ENCODE results near the gene SHH. TPM values are rescaled to one million over a fixed set of nuclear protein-coding genes. Genes with fewer than 3 reads are reported as not detected.

The SHH gene
- not detected in 2 replicates for total RNA-seq

DNA sequence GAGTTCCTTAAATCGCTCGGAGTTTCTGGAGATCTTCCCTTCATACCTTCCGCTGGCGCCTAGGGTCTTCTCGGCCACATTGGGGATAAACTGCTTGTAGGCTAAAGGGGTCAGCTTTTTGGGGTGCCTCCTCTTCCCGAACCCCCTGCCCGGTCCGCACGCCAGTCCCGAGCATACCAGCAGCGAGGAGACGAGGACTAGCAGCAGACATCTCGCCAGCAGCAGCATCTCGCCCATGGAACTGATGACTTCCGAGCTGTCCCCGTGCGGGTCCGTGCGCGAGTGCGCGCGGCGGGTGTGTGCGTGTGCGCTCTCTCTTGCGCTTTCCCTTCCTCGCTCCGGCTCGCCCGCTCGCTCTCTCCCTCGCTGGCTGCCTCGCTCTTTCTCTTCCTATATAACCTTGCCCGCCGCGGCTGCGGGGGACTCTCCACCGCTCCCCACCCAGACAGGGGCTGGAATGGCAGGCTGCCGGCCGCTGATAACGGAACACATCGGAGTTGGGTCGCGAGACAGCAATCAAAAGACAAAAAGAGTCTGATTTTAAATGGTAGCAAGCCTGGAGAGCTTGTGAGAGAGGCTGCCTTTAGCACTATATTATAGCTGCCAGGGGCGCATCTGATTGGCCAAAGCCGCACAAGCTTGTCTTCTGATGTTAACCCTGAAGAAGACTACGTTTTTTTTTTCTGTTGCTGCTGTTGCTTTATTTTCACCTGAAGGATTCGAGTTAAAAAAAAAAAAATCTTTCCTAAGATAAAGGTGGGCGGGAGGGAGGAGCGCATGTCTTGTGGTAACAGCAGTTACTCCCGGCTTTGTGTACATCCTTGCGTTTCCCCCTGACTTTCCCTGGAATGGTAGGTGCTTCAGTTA lies at the start of gene SHH:
TSS of gene SHH (minus strand) at position 569 of the 867 bp plus-strand sequence. CDS start at position 228, 341 bp downstream.

Other genes starting within 250 kb of the SHH start
- gene RBM33, start 167.8 kb downstream of the SHH start, total RNA-seq, result 37.1 and 39.1 TPM in 2 replicates